ENCODE measurements around the gene RABL3.
"Not testable (repeated sequence)": the region's sequence is repeated elsewhere in the genome, so short reads cannot be mapped to it uniquely, and the experiment has no call there.

RABL3 gene

GRCh38 chr3:120770891-120771290, 28.6 kb upstream of the RABL3 start:
- DNase-seq (ENCODE audit: insufficient read length, low spot score) = no peak
- no peak for TF ChIP-seq POLR2AphosphoS5 (IDR thresholded peaks at IDR 0.05; ENCODE audit: low read depth, low read length)
- TF ChIP-seq POU2F2 (IDR thresholded peaks at IDR 0.05; ENCODE audit: low read depth, low read length) = no peak
- no peak for TF ChIP-seq SPI1 (IDR thresholded peaks at IDR 0.05; ENCODE audit: low read depth, low read length)
- no peak for TF ChIP-seq PAX5 (IDR thresholded peaks at IDR 0.05; ENCODE audit: insufficient read depth, low read length, severe bottlenecking)
- TF ChIP-seq TAF1 (IDR thresholded peaks at IDR 0.05; ENCODE audit: low read depth, low read length) = no peak
- no peak for TF ChIP-seq POLR2A (IDR thresholded peaks at IDR 0.05; ENCODE audit: low read depth, low read length)
- FAIRE-seq = no peak

GRCh38 chr3:120769436-120769835, 27.1 kb upstream of the RABL3 start:
- no peak for FAIRE-seq

GRCh38 chr3:120767106-120767505, 24.8 kb upstream of the RABL3 start:
- TF ChIP-seq TAF1 (IDR thresholded peaks at IDR 0.05; ENCODE audit: low read depth, low read length) (no peak), PAX5 (IDR thresholded peaks at IDR 0.05; ENCODE audit: insufficient read depth, low read length, severe bottlenecking) (no peak), POLR2A (IDR thresholded peaks at IDR 0.05; ENCODE audit: low read depth, low read length) (no peak), POU2F2 (IDR thresholded peaks at IDR 0.05; ENCODE audit: low read depth, low read length) (no peak), SPI1 (IDR thresholded peaks at IDR 0.05; ENCODE audit: low read depth, low read length) (no peak), POLR2AphosphoS5 (IDR thresholded peaks at IDR 0.05; ENCODE audit: low read depth, low read length) (no peak)
- FAIRE-seq (no peak), DNase-seq (ENCODE audit: insufficient read length, low spot score) (no peak)

More at GRCh38 chr3:120769436-120769835, 27.1 kb upstream of the RABL3 start:
- no peak for DNase-seq (ENCODE audit: insufficient read length, low spot score)
- TF ChIP-seq POU2F2 (IDR thresholded peaks at IDR 0.05; ENCODE audit: low read depth, low read length) = no peak
- no peak for TF ChIP-seq POLR2A (IDR thresholded peaks at IDR 0.05; ENCODE audit: low read depth, low read length)
- no peak for TF ChIP-seq POLR2AphosphoS5 (IDR thresholded peaks at IDR 0.05; ENCODE audit: low read depth, low read length)
- TF ChIP-seq PAX5 (IDR thresholded peaks at IDR 0.05; ENCODE audit: insufficient read depth, low read length, severe bottlenecking) = no peak
- no peak for TF ChIP-seq TAF1 (IDR thresholded peaks at IDR 0.05; ENCODE audit: low read depth, low read length)
- no peak for TF ChIP-seq SPI1 (IDR thresholded peaks at IDR 0.05; ENCODE audit: low read depth, low read length)

GRCh38 chr3:120766576-120766975, 24.3 kb upstream of the RABL3 start:
- no peak for TF ChIP-seq TAF1 (IDR thresholded peaks at IDR 0.05; ENCODE audit: low read depth, low read length)
- TF ChIP-seq SPI1 (IDR thresholded peaks at IDR 0.05; ENCODE audit: low read depth, low read length) = no peak
- TF ChIP-seq POU2F2 (IDR thresholded peaks at IDR 0.05; ENCODE audit: low read depth, low read length) = no peak
- TF ChIP-seq PAX5 (IDR thresholded peaks at IDR 0.05; ENCODE audit: insufficient read depth, low read length, severe bottlenecking) = no peak
- TF ChIP-seq POLR2A (IDR thresholded peaks at IDR 0.05; ENCODE audit: low read depth, low read length) = no peak
- TF ChIP-seq POLR2AphosphoS5 (IDR thresholded peaks at IDR 0.05; ENCODE audit: low read depth, low read length) = no peak
- FAIRE-seq (no peak), DNase-seq (ENCODE audit: insufficient read length, low spot score) (no peak)

- FAIRE-seq (peak; percentile 69), DNase-seq (ENCODE audit: insufficient read length, low spot score) (no peak)
- TF ChIP-seq SPI1 (IDR thresholded peaks at IDR 0.05; ENCODE audit: low read depth, low read length) = no peak
- no peak for TF ChIP-seq TAF1 (IDR thresholded peaks at IDR 0.05; ENCODE audit: low read depth, low read length)
- TF ChIP-seq POU2F2 (IDR thresholded peaks at IDR 0.05; ENCODE audit: low read depth, low read length) = no peak
- TF ChIP-seq POLR2AphosphoS5 (IDR thresholded peaks at IDR 0.05; ENCODE audit: low read depth, low read length) = no peak
- TF ChIP-seq POLR2A (IDR thresholded peaks at IDR 0.05; ENCODE audit: low read depth, low read length) = no peak
- no peak for TF ChIP-seq PAX5 (IDR thresholded peaks at IDR 0.05; ENCODE audit: insufficient read depth, low read length, severe bottlenecking)
Observed at GRCh38 chr3:120765830-120766493, 23.6 kb upstream of the RABL3 start.

- no peak for FAIRE-seq
- TF ChIP-seq POU2F2 (IDR thresholded peaks at IDR 0.05; ENCODE audit: low read depth, low read length) (no peak), SPI1 (IDR thresholded peaks at IDR 0.05; ENCODE audit: low read depth, low read length) (no peak), TAF1 (IDR thresholded peaks at IDR 0.05; ENCODE audit: low read depth, low read length) (no peak), PAX5 (IDR thresholded peaks at IDR 0.05; ENCODE audit: insufficient read depth, low read length, severe bottlenecking) (no peak), POLR2AphosphoS5 (IDR thresholded peaks at IDR 0.05; ENCODE audit: low read depth, low read length) (no peak), POLR2A (IDR thresholded peaks at IDR 0.05; ENCODE audit: low read depth, low read length) (no peak)
- no peak for DNase-seq (ENCODE audit: insufficient read length, low spot score)
Observed at GRCh38 chr3:120764206-120764605, 21.9 kb upstream of the RABL3 start.

- peak; percentile 69 for FAIRE-seq
- TF ChIP-seq POU2F2 (IDR thresholded peaks at IDR 0.05; ENCODE audit: low read depth, low read length) = no peak
- no peak for TF ChIP-seq SPI1 (IDR thresholded peaks at IDR 0.05; ENCODE audit: low read depth, low read length)
- no peak for TF ChIP-seq POLR2AphosphoS5 (IDR thresholded peaks at IDR 0.05; ENCODE audit: low read depth, low read length)
- no peak for TF ChIP-seq PAX5 (IDR thresholded peaks at IDR 0.05; ENCODE audit: insufficient read depth, low read length, severe bottlenecking)
- no peak for TF ChIP-seq POLR2A (IDR thresholded peaks at IDR 0.05; ENCODE audit: low read depth, low read length)
- TF ChIP-seq TAF1 (IDR thresholded peaks at IDR 0.05; ENCODE audit: low read depth, low read length) = no peak
- DNase-seq (ENCODE audit: insufficient read length, low spot score) = no peak
Observed at GRCh38 chr3:120763601-120764000, 21.3 kb upstream of the RABL3 start.

- DNase-seq (ENCODE audit: insufficient read length, low spot score) (no peak), FAIRE-seq (no peak)
Observed at GRCh38 chr3:120762615-120763014, 20.3 kb upstream of the RABL3 start.

GRCh38 chr3:120758551-120758950, 16.2 kb upstream of the RABL3 start:
- DNase-seq (ENCODE audit: insufficient read length, low spot score) = not testable (repeated sequence)
- peak; percentile 5 for FAIRE-seq

More at GRCh38 chr3:120762615-120763014, 20.3 kb upstream of the RABL3 start:
- TF ChIP-seq POU2F2 (IDR thresholded peaks at IDR 0.05; ENCODE audit: low read depth, low read length) = no peak
- no peak for TF ChIP-seq POLR2AphosphoS5 (IDR thresholded peaks at IDR 0.05; ENCODE audit: low read depth, low read length)

- FAIRE-seq = no peak
- DNase-seq (ENCODE audit: insufficient read length, low spot score) = no peak
Observed at GRCh38 chr3:120756061-120756460, 13.7 kb upstream of the RABL3 start.

More at GRCh38 chr3:120756061-120756460, 13.7 kb upstream of the RABL3 start:
- no peak for TF ChIP-seq SPI1 (IDR thresholded peaks at IDR 0.05; ENCODE audit: low read depth, low read length)
